Transverse colon (tissue), 3 donors: ENCODE measurements around the gene DNPEP.

Experiments used
- CTCF ChIP-seq, 5 experiments: fragments of 200-600 bp in 3 of 5; fragments of 450-650 bp in 2 of 5; sonication (generic) in 3 of 5; IDR thresholded peaks; 1 replicate in 2 of 5; 2 replicates in 3 of 5; pipeline ENCODE4 v1.5.1; 2016 to 2017; ENCODE audit warnings: antibody characterized with exemption in 5 of 5, inconsistent platforms in 3 of 5, mild to moderate bottlenecking in 2 of 5, moderate library complexity in 1 of 5
- POLR2A ChIP-seq: fragments of 450-650 bp; IDR thresholded peaks from one replicate; pipeline ENCODE4 v1.6.1; 2016; ENCODE audit warnings: antibody characterized with exemption, mild to moderate bottlenecking, moderate library complexity

- TF ChIP-seq CTCF (IDR thresholded peaks at IDR 0.05) (no peak), POLR2A (no peak)
These were observed 48.0 kb upstream of the DNPEP start for GRCh38 chr2:219435701-219436100.
